ENCODE results near the gene SLC16A14.

DNA sequence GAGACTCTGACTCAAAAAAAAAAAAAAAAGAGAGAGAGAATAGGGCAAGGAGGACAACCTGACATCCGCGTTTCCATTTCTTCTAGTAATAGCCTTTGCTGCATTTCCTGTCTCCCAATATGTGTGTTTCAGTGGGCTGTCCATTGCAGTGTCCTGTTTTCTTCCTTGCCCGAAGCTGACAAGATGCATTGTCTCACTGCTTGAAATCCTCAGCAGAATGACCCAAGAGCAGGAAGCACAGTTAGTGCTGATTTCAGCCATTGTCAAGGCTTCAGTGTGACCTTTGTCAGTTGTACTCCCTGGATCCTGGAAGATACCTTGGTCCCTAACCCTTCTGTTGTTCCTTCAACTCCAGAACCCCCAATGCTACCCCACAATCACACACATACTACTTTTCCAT is 71.2 kb downstream of the SLC16A14 start:
- no peak for TF ChIP-seq EZH2 (IDR thresholded peaks at IDR 0.05; ENCODE audit: low read length, unreplicated experiment)
- TF ChIP-seq, protein P1, sequence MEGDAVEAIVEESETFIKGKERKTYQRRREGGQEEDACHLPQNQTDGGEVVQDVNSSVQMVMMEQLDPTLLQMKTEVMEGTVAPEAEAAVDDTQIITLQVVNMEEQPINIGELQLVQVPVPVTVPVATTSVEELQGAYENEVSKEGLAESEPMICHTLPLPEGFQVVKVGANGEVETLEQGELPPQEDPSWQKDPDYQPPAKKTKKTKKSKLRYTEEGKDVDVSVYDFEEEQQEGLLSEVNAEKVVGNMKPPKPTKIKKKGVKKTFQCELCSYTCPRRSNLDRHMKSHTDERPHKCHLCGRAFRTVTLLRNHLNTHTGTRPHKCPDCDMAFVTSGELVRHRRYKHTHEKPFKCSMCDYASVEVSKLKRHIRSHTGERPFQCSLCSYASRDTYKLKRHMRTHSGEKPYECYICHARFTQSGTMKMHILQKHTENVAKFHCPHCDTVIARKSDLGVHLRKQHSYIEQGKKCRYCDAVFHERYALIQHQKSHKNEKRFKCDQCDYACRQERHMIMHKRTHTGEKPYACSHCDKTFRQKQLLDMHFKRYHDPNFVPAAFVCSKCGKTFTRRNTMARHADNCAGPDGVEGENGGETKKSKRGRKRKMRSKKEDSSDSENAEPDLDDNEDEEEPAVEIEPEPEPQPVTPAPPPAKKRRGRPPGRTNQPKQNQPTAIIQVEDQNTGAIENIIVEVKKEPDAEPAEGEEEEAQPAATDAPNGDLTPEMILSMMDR (conservative IDR thresholded peaks at IDR 0.05; ENCODE audit: low read depth, low read length): no peak
